UCSD-AML1 (cell line): ENCODE data around the gene MT1A.

ENCODE experiments used
- DNase-seq: peaks from one replicate; lab custom pipeline; 2025; ENCODE audit not compliant: unreplicated experiment; lab: John Stamatoyannopoulos, UW

MT1A gene

GRCh38 chr16:56675685-56676210 lies 37.3 kb downstream of the MT1A start:
- DNase-seq: no peak

- no peak for DNase-seq
Measured at GRCh38 chr16:56677474-56677873, 39.0 kb downstream of the MT1A start.

GRCh38 chr16:56679078-56679730 lies 40.7 kb downstream of the MT1A start:
- no peak for DNase-seq

- DNase-seq: no peak
Measured at GRCh38 chr16:56679818-56680217, 41.4 kb downstream of the MT1A start.

- DNase-seq: peak; percentile 87
Measured at GRCh38 chr16:56681939-56682702, 43.7 kb downstream of the MT1A start, which contains the start of gene MT1X. MT1X (plus strand) TSS chr16:56682470; CDS start chr16:56682541, 71 bp downstream.

GRCh38 chr16:56682703-56683397 lies 44.4 kb downstream of the MT1A start:
- DNase-seq: no peak

GRCh38 chr16:56683424-56684172 lies 45.1 kb downstream of the MT1A start:
- no peak for DNase-seq

GRCh38 chr16:56684256-56684925 lies 45.9 kb downstream of the MT1A start:
- no peak for DNase-seq

- DNase-seq: no peak
Measured at GRCh38 chr16:56684926-56685590, 46.6 kb downstream of the MT1A start.

- no peak for DNase-seq
Measured at GRCh38 chr16:56686758-56687157, 48.3 kb downstream of the MT1A start.

- DNase-seq: no peak
Measured at GRCh38 chr16:56688762-56689161, 50.3 kb downstream of the MT1A start.

GRCh38 chr16:56689171-56689570 lies 50.7 kb downstream of the MT1A start:
- DNase-seq: no peak
